ENCODE measurements around the gene GRID2.

GRID2 gene

GRCh38 chr4:93199492-93199891 lies 895.7 kb downstream of the GRID2 start:
- Histone ChIP-seq H3K4me3 (ENCODE audit: low read depth, low read length) (no peak overlapping the region), H3K9me3 (no peaks in the 10 kb centered on the region), H3K4me1 (no peaks in the 10 kb centered on the region), H3K27me3 (no peaks in the 10 kb centered on the region), H3K36me3 (no peaks in the 10 kb centered on the region)
- peak; percentile 9 for DNase-seq
- TF ChIP-seq CTCF (IDR thresholded peaks at IDR 0.05; ENCODE audit: low read depth, low read length), result peak; percentile 65

DNA sequence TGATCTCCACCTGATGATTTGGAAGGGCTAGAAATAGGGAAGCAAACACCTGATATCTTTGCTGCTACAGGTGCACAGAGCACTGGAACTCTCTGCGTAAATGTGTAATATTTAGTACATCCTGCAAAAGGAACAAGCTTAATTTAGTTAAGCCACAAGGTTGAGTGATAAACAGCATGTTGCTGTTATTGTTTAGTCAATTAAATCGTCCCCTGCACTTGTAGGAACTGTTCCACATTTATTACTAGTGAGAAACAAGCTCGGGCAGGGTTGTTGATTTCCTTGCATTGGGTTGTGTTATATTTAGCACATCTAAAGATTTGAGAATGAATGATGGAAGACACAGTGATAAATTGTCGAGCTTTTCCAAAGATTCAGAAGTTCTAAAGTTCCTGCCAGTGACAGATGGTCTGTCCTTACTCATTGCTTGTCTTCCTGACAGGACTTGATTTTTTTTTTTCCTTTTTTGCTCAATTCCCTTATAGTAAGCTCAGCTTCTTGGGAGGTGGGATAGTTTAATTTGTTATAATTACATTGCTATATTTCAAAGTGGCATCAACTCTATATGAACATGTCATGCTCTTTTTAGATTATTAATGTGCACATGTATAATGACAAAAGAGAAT lies 897.8 kb downstream of the GRID2 start:
- no peaks in the 10 kb centered on the region for H3K4me1 ChIP-seq
- DNase-seq, result no peak
- no peaks in the 10 kb centered on the region for H3K36me3 ChIP-seq
- no peaks in the 10 kb centered on the region for H3K27me3 ChIP-seq
- H3K9me3 ChIP-seq, result no peaks in the 10 kb centered on the region
- no peak overlapping the region for H3K4me3 ChIP-seq (ENCODE audit: low read depth, low read length)
- no peak for TF ChIP-seq CTCF (IDR thresholded peaks at IDR 0.05; ENCODE audit: low read depth, low read length)

DNA sequence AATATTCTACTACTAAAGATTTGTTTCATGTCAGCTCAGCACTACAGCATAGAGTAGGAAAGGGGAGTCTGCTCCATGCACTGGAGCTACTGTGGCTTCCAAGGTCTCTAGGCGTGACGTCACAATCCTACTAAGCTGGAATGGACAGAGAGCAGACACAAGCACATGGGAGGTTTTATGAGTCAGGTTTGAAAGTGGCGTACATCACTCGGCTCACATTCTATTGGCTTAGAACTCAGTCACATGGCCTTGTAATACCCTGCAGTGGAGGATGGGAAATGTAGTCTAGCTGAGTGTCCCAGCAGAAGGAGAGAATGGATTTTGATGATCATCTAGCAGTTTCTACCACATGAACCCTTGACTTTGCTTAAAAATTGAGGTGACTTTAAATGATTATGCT lies 899.9 kb downstream of the GRID2 start:
- H3K9me3 ChIP-seq, result no peaks in the 10 kb centered on the region
- no peak overlapping the region for H3K4me3 ChIP-seq (ENCODE audit: low read depth, low read length)
- TF ChIP-seq CTCF (IDR thresholded peaks at IDR 0.05; ENCODE audit: low read depth, low read length), result no peak
- DNase-seq, result peak; percentile 51
- no peaks in the 10 kb centered on the region for H3K4me1 ChIP-seq
- H3K27me3 ChIP-seq, result no peaks in the 10 kb centered on the region
- no peaks in the 10 kb centered on the region for H3K36me3 ChIP-seq

- Histone ChIP-seq H3K36me3 (no peaks in the 10 kb centered on the region), H3K4me1 (no peaks in the 10 kb centered on the region), H3K9me3 (no peaks in the 10 kb centered on the region), H3K4me3 (ENCODE audit: low read depth, low read length) (no peak overlapping the region), H3K27me3 (peaks cover 11% of the 10 kb centered on the region)
- no peak for DNase-seq
- no peak for TF ChIP-seq CTCF (IDR thresholded peaks at IDR 0.05; ENCODE audit: low read depth, low read length)
These were observed 908.5 kb downstream of the GRID2 start for GRCh38 chr4:93212250-93212649.

- no peak overlapping the region for H3K4me3 ChIP-seq (ENCODE audit: low read depth, low read length)
- no peaks in the 10 kb centered on the region for H3K9me3 ChIP-seq
- peaks cover 11% of the 10 kb centered on the region for H3K27me3 ChIP-seq
- TF ChIP-seq CTCF (IDR thresholded peaks at IDR 0.05; ENCODE audit: low read depth, low read length), result no peak
- DNase-seq, result no peak
- H3K4me1 ChIP-seq, result no peaks in the 10 kb centered on the region
- no peaks in the 10 kb centered on the region for H3K36me3 ChIP-seq
These were observed 912.9 kb downstream of the GRID2 start for GRCh38 chr4:93216646-93217045.

- Histone ChIP-seq H3K4me1 (no peaks in the 10 kb centered on the region), H3K4me3 (ENCODE audit: low read depth, low read length) (no peak overlapping the region), H3K36me3 (no peaks in the 10 kb centered on the region), H3K27me3 (peaks cover 11% of the 10 kb centered on the region), H3K9me3 (no peaks in the 10 kb centered on the region)
- DNase-seq, result no peak
- no peak for TF ChIP-seq CTCF (IDR thresholded peaks at IDR 0.05; ENCODE audit: low read depth, low read length)
These were observed 913.7 kb downstream of the GRID2 start for GRCh38 chr4:93217431-93217830.
